ENCODE data around the gene SHISAL2B.

The SHISAL2B gene

DNA sequence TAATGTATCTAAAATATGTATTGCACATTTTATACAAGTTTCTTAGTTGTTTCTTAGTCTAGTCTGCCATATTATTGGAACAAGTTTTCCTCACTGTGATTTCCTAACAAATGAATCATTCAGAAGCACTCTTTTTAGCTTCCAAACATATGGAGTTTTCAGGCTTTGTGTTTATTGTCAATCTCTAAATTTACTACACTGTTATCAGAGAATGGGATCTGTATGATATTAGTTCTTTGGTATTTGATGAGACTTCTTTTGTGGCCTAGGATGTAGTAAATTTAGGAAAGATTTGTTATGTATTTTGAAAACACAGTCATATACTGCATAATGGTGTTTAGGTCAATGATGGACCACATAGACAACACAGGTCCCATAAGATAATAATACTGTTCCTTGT lies 52.5 kb downstream of the SHISAL2B start:
- H3K4me1 Mint-ChIP-seq (ENCODE audit: low read depth) = peaks cover 8% of the 10 kb centered on the region
- H3K27ac Mint-ChIP-seq = no peak overlapping the region
- no peaks in the 10 kb centered on the region for H3K27me3 Mint-ChIP-seq
- peaks cover 28% of the 10 kb centered on the region for H3K36me3 Mint-ChIP-seq (ENCODE audit: low read depth)
- no peak overlapping the region for H3K4me3 Mint-ChIP-seq
- no peaks in the 10 kb centered on the region for H3K9me3 Mint-ChIP-seq

DNA sequence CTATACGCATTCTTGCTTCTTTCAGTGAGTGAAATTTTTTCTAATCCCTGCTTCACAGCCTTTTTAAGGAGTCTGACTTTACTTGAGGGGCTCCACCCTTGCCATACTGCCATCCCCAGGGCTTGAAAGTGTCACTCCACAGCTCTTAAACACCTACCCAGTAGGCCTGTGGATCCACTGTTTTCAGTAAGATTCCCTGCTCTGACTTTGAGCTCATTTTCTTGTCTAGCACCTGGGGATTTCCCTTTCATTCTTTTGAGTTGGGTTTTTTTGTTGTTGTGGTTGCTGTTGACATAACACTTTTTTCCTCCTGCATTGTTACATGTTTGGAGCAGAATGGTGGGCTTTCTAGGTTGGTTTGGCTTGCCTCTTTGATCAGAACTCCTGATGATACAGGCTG lies 54.6 kb downstream of the SHISAL2B start:
- Mint-ChIP-seq H3K4me3 (no peak overlapping the region), H3K36me3 (ENCODE audit: low read depth) (peaks cover 27% of the 10 kb centered on the region), H3K4me1 (ENCODE audit: low read depth) (peaks cover 8% of the 10 kb centered on the region), H3K9me3 (no peaks in the 10 kb centered on the region), H3K27ac (no peak overlapping the region), H3K27me3 (no peaks in the 10 kb centered on the region)

DNA sequence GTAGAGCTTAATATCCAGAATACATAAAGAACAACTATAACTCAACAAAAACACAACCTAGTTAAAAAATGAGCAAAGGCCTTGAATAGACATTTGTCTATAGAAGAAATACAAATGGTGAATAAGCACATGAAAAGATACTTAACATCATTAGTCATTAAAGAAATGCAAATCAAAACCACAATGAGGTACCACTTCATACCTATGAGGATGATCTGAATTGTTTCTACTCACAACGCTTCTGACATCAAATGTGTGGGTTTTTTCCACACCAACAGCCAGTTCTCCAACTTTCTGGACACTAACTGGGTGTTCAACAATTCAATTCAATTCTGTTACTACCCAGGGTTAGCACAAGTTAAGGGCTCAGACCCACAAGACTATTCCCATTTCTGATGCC lies 56.1 kb downstream of the SHISAL2B start:
- Mint-ChIP-seq H3K4me3 (no peak overlapping the region), H3K27ac (no peak overlapping the region), H3K4me1 (ENCODE audit: low read depth) (peaks cover 8% of the 10 kb centered on the region), H3K9me3 (no peaks in the 10 kb centered on the region), H3K27me3 (no peaks in the 10 kb centered on the region), H3K36me3 (ENCODE audit: low read depth) (peaks cover 18% of the 10 kb centered on the region)

DNA sequence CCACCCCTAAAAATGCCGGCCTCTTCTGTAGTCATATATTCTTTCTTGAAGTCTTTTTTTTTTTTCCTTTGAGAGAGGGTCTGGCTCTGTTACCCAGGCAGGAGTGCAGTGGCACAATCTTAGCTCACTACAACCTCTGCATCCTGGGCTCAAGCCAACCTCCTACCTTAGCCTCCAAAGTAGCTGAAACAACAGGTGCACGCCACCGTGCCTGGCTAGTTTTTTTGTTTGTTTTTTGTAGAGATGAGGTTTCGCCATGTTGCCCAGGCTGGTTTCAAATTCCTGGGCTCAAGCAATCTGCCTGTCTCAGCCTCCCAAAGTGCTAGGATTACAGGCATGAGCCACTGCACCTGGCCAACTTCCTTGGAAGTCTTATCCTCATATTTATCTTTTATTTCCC lies 59.1 kb downstream of the SHISAL2B start:
- peaks cover 8% of the 10 kb centered on the region for H3K4me1 Mint-ChIP-seq (ENCODE audit: low read depth)
- peaks cover 25% of the 10 kb centered on the region for H3K36me3 Mint-ChIP-seq (ENCODE audit: low read depth)
- H3K9me3 Mint-ChIP-seq = no peaks in the 10 kb centered on the region
- H3K4me3 Mint-ChIP-seq = no peak overlapping the region
- H3K27ac Mint-ChIP-seq = no peak overlapping the region
- H3K27me3 Mint-ChIP-seq = no peaks in the 10 kb centered on the region

DNA sequence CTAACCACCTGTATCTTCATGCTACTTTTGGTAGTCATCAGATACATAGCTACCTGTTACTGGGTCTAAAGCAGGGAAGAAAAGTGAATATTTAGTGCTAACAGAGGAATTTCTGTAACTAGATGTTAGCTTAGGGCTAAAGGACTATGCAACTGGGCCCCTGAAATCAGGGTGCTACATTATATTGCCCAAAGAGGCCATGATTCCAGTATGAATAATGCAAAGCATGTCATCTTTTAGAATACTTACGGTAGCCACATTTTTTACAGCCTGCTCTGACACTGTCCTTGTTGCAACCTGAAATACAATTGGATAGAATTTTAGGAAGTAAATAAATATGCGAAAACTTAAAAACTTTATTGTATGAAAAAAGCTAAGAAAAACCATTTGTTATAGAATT lies 63.8 kb downstream of the SHISAL2B start:
- Mint-ChIP-seq H3K27ac (no peak overlapping the region), H3K36me3 (ENCODE audit: low read depth) (peaks cover 34% of the 10 kb centered on the region), H3K9me3 (no peaks in the 10 kb centered on the region), H3K4me1 (ENCODE audit: low read depth) (no peaks in the 10 kb centered on the region), H3K4me3 (no peak overlapping the region), H3K27me3 (no peaks in the 10 kb centered on the region)

DNA sequence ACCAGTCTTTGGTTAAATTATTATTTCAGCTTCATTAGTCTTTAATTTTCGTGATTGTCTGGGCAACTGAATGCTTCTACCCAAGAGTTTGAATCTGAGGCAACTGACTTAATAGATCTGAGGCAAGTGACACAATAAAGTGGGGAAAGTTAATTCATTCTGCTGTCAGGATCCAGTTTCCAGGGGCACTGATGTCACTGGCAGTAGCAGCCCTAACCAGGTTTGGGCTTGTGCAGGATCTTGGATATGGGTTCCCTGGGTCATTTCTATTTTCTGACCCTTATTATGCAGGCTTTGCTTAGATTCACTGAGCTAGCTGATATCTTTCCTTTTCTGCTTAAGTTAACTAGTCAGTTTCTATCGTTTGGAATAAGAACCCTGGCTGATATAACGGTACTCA lies 68.6 kb downstream of the SHISAL2B start:
- H3K27me3 Mint-ChIP-seq = no peaks in the 10 kb centered on the region
- H3K27ac Mint-ChIP-seq = no peak overlapping the region
- no peak overlapping the region for H3K4me3 Mint-ChIP-seq
- peaks cover 35% of the 10 kb centered on the region for H3K36me3 Mint-ChIP-seq (ENCODE audit: low read depth)
- no peaks in the 10 kb centered on the region for H3K9me3 Mint-ChIP-seq
- H3K4me1 Mint-ChIP-seq (ENCODE audit: low read depth) = peaks cover 3% of the 10 kb centered on the region

DNA sequence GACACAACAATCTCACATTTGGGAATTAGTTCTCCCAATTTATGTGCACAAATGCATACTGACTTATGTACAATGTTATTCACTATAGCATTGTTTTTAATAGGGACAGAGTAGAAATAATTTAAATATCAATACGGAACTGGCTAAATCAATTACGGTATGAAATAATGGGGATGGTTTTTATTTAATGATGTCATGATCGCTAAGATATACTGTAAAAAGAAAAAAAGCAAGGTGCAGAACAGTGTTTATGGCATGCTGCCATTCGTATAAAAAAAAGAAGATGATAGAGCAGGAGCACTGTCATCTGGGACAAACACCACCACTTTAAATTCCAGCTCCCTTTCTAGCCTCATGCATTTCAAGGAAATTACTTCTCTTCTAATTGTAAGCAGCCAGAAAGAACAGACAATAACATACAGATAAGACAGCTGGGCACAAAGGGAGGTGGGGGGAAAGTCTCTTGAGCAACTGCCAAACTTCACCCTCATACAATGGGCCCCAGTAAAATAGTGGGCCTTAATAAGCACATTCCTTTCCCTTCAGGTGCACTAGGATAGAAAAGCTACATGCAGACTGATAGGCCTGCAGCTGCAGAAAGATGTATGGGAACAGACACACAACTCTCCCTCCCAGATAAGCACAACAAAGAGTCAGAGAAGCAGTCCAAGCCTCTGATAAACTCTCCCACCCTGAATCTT lies 69.8 kb downstream of the SHISAL2B start:
- Mint-ChIP-seq H3K4me3 (no peak overlapping the region), H3K4me1 (ENCODE audit: low read depth) (peaks cover 3% of the 10 kb centered on the region), H3K27ac (no peak overlapping the region), H3K27me3 (no peaks in the 10 kb centered on the region), H3K9me3 (no peaks in the 10 kb centered on the region), H3K36me3 (ENCODE audit: low read depth) (peaks cover 34% of the 10 kb centered on the region)

DNA sequence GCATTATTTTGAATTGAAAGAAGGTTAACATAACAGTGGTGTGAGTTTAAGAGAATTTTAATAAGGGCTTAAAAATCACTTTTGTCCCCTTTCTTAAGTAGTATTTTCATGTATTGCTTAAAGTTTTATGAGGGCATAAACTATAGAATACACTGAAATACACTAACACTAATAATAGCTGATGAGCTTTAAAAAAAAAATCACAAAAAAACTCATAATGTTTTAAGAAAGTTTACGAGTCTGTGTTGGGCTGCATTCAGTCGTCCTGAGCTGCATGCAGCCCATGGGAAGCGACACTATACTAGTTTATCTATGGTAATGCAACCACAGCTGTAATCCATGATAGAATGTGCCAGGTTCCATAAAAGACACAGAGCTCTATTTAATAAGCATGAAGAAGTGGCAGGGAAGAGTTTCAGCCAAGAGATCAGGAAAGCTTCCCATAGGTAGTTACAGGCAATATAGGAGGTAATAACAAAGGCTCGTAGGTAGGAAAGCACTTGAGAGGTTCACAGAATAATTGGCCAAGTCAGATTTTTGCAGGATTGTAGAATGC lies 73.7 kb downstream of the SHISAL2B start:
- Mint-ChIP-seq H3K27me3 (no peaks in the 10 kb centered on the region), H3K36me3 (ENCODE audit: low read depth) (peaks cover 30% of the 10 kb centered on the region), H3K9me3 (no peaks in the 10 kb centered on the region), H3K4me1 (ENCODE audit: low read depth) (peaks cover 33% of the 10 kb centered on the region), H3K4me3 (no peak overlapping the region), H3K27ac (no peak overlapping the region)

DNA sequence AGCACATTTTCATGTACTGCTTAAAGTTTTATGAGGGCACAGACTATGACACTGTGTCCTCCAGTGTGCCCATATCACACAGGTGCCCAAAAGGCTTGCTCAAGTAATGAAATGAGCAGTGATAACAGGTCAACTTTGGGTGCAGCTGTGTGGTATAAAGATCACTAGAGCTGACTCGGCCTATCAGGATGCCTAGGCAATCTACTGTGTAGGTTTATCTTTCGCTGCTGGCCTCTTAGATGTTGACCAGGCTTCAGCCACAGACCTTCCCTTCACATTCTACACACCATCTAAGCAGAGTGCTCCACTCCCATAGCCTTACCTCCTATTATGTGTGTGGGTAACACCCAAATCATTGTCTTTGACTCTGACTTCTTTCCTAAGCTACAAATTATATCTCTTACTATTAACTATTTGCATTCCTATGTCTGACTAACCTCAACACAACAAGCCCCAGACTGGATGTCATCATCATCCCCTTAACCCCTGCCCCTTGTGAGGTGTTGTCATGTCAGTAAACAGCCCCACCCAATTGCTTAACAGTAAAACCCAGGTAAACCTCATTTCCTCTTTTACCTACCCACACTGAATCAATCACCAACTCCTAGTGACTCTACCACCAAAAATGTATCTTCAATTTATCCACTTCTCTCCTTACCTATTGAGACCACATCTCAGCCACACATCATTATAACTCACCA lies 75.7 kb downstream of the SHISAL2B start:
- Mint-ChIP-seq H3K4me1 (ENCODE audit: low read depth) (peaks cover 46% of the 10 kb centered on the region), H3K27ac (no peak overlapping the region), H3K27me3 (no peaks in the 10 kb centered on the region), H3K4me3 (peak overlapping the region; percentile 46), H3K9me3 (no peaks in the 10 kb centered on the region), H3K36me3 (ENCODE audit: low read depth) (peaks cover 20% of the 10 kb centered on the region)

DNA sequence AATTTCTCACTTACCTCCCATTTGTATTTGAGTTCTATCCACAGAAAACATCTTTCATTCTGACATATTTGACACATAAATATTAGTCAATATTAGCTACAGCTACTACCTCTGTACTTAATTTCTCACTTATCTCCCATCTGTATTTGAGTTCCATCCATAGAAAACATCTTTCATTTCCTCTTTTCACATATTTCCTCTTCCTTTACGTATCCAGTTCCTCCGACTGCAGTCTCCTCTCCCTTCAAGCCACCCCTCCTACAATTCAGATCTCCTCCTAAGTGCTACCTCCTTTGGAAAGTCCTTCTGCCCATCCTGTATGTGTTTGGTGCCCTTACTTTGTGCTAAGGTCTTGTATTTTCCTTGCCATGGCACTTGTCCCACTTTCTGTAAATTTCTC lies 76.6 kb downstream of the SHISAL2B start:
- H3K4me3 Mint-ChIP-seq = peak overlapping the region; percentile 99
- H3K4me1 Mint-ChIP-seq (ENCODE audit: low read depth) = peaks cover 55% of the 10 kb centered on the region
- peaks cover 17% of the 10 kb centered on the region for H3K36me3 Mint-ChIP-seq (ENCODE audit: low read depth)
- no peak overlapping the region for H3K27ac Mint-ChIP-seq
- no peaks in the 10 kb centered on the region for H3K27me3 Mint-ChIP-seq
- no peaks in the 10 kb centered on the region for H3K9me3 Mint-ChIP-seq

Data from stimulated activated naive CD8-positive, alpha-beta T cell treated with anti-CD3 and anti-CD28 coated beads, Interleukin-15, Interleukin-2, amounts not matched to agents 100 ng/mL and 50 ng/mL, for 24 hours (primary cell).